Activated T-helper 1 cell treated with anti-CD3 and anti-CD28 coated beads, Interleukin-2, amount 50 U/mL, for 16 hours (primary cell): ENCODE measurements around the gene LRP2BP.
"Not testable (repeated sequence)": the region's sequence is repeated elsewhere in the genome, so short reads cannot be mapped to it uniquely, and the experiment has no call there.

Experiments used
- DNase-seq, 2 donors: peaks; one replicate each; pipeline ENCODE4 v3.0.0-alpha.2; 2020; ENCODE audit warnings: low read depth in 1 of 2, low spot score in 1 of 2

LRP2BP gene

DNA sequence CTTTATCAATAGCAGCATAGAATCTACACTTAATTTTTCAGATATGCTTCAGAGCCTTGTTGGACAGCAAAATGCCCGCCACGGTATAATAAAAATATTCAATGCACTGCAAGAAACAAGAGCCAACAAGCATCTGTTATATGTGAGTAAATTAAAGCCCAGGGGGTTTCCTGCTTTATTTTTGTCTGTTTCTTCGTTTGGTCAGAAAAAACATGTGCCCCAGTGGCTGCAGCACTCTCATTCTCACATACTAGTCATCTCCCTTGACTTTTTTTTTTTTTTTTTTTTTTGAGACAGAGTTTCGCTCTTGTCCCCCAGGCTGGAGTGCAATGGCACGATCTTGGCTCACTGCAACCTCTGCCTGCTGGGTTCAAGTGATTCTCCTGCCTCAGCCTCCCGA, 33.2 kb downstream of the LRP2BP start:
- DNase-seq, result not testable (repeated sequence)

- no peak for DNase-seq
Observed at GRCh38 chr4:185361872-185362271, 33.9 kb downstream of the LRP2BP start.

DNA sequence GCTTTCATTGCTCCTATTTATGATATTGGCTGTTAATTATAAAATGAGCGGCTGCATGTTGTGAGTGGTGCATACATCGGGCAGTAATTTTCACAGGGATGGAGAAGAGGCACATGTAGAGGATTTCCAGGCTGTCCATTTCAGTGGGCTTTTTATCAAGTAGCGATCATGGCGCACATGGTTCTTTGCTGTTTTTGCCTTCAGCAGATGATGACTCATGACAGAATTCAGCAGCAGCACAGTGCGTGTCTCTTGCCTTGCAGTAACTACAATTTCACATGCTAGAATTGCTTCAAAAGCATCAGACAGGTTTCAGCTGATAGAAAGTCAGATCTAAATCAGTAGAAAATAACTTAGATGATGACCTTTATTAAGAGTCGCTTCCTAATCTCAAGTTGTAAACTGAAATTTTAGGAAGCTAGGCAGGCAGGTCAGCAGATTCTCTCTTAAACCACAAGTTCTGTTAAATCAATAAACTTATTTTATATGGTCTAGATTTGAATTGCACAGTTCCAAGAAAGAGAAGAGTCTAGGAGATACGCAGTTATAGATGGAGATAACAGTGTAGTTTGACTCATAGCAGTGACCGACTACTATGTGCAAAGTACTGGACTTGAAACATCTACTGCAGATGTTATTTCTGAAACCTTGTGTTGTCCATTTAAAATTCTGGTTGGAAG, 35.8 kb downstream of the LRP2BP start:
- no peak for DNase-seq

- DNase-seq, result no peak
Observed at GRCh38 chr4:185358959-185359358, 36.8 kb downstream of the LRP2BP start.

GRCh38 chr4:185358514-185358913, 37.2 kb downstream of the LRP2BP start:
- no peak for DNase-seq

- no peak for DNase-seq
Observed at GRCh38 chr4:185357733-185358440, 37.8 kb downstream of the LRP2BP start.

- no peak for DNase-seq
Observed at GRCh38 chr4:185357211-185357610, 38.5 kb downstream of the LRP2BP start.

DNA sequence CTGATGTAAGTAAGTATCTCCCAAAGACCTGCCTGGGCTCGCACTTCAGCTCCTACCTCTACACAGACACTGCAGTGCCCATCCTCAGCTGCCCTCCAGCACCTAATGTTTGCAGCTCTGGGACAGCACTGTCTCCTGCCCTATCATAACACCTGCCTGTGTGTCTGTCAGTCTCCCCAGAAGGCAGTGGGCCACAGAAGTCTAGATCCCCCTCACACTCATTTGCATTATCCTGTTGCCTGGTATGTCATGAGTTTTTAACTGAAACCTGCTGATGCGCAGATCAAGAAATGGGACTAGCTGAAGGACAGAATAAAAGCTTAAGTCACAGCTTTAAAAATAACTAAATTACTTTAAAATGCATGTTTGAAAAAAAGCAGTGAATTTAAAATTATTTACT, 43.0 kb downstream of the LRP2BP start:
- DNase-seq, result no peak

DNA sequence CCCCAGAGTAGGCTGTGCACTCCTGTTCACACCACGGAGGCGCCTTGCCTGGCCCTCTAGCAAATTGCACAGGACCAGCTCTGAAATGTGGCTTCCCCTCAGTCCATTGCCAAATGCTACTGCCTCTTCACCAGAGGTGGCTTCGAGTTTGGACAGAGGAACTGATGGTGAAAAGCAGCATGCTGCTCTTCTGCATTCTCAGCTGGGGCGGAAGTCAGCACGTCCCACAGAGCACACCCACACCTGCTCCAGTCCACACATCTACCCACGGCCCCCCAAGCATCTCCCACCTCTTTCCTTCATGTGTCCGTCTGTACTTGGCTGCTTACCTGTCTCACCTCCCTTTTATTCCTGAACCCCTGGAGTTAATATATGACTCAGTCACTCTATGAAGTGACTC, 43.5 kb downstream of the LRP2BP start:
- no peak for DNase-seq

GRCh38 chr4:185351691-185352090, 44.0 kb downstream of the LRP2BP start:
- no peak for DNase-seq

DNA sequence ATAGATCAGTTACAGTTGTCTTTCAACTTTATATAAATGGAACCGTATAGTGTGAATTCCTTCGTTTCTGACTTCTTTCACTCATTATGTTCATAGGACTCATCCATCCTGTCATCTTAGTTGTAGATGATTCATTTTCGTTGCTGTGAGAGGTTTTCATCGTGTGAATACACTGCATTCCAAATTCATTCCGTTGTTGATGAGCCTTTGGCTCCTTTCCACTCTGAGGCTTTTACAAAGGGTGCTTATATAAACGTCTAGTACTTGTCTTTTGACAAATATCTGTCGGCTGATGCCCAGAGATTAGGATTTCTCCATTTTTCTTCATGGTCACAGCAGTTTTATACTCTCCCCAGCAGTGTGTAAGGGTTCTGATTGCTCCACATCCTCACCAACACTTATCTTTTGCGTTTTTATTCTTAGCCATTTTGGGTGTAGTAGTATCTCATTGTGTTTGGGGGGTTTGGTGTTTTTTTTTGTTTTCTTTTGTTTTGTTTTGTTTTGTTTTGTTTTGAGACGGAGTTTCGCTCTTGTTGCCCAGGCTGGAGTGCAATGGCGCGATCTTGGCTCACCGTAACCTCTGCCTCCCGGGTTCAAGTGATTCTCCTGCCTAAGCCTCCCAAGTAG, 48.6 kb downstream of the LRP2BP start:
- DNase-seq, result no peak

- no peak for DNase-seq
Observed at GRCh38 chr4:185344743-185345538, 50.8 kb downstream of the LRP2BP start.

DNA sequence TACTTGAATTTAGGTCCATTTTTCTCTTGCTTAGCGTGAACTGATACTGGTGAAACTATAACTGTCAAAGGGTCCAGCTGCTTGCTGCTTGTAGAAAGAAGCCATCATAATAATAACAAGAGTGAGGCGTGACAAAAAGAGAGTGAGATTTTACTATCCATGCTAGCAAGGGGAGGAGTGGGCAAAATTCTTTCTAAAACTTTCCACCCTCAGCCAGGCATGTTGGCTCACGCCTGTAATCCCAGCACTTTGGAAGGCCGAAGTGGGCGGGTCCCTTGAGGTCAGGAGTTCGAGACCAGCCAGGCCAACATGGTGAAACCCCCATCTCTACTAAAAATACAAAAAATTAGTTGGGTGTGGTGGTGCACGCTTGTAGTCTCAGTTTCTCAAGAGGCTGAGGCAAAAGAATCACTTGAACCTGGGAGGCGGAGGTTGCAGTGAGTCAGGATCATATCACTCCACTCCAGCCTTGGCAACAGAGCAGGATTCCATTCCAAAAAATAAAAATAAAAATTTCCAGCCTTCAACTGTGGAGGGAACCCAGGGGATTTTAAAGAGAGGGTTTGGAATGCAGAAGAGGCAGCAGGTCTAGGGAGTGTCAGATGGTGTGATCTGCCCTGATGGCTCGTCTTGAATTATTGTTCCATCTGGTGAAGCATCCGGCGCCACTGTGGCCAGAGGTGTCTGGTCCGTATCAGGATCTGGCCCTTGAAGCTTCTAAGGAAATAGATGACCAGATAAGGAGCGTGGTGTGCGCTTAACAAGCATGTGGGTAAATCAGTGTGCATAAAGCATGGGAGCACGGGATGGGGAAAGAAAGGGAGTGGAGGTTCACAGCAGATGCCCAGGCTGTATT, 51.8 kb downstream of the LRP2BP start:
- DNase-seq, result no peak

DNA sequence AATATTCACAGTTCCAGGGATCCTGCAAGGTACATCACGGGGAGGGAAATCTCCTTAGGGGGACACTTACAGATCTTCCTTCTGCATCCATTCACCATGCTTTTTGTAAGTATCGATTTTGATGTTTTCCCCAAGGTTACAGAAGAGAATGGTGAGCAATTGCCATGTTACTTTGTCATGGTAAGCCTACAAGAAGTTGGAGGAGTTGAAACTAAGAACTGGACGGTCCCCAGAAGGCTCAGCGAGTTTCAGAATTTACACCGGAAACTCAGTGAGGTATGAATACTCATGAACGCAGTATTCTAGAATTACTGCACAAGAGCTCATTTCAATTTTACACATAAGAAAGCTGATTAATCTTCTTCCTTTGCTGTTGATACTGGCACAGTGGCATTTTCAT, 53.9 kb downstream of the LRP2BP start:
- DNase-seq, result no peak

- DNase-seq, result no peak
Observed at GRCh38 chr4:185341377-185341776, 54.3 kb downstream of the LRP2BP start.

DNA sequence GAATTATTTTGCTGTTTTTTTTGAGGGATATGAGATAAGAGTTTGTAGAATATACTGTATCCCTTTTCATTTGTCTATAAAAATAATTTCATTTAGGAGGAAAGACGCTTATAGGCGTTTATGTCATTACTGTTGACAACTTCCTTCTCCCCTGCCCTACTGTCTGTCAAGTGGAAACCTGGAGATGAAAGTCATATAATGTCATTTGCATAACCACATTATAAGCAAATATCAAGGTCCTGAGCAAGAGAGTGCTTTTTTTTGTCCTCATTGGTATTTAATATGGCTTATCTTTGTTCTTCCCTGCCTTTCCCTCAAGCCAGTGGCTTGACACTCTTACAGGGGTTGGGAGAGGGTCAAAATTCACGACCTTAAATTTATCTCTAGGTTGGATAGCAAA, 55.8 kb downstream of the LRP2BP start:
- no peak for DNase-seq

DNA sequence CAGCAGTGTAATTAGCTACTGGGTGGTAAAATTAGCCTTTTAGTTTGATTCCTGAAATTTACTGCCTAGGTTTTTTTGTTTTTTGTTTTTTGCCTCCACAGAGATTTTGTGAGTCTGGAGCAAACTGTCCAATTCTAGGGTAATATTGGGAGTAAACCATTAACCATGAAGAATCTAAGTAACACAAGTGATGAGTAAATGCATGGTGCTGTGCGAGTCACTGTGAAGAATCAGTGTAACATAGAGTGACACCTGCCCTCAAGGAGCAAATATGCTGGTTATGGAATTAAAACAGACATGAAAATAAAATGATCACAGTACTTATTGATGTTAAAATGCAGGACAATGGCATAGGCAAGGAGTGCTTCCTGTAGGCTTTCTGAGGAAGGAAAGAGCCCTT, 60.1 kb downstream of the LRP2BP start:
- DNase-seq, result no peak

- no peak for DNase-seq
Observed at GRCh38 chr4:185334326-185334725, 61.4 kb downstream of the LRP2BP start.

- no peak for DNase-seq
Observed at GRCh38 chr4:185332575-185333464, 62.9 kb downstream of the LRP2BP start.
